SK-N-MC (cell line): ENCODE data around the gene ZNF823.

Experiments
- EZH2 ChIP-seq: fragments of 200-600 bp; sonication (generic); IDR thresholded peaks from one replicate; pipeline ENCODE4 v1.6.1; 2017; ENCODE audit warnings: antibody characterized with exemption
- POLR2AphosphoS5 ChIP-seq: IDR thresholded peaks from 2 replicates; pipeline ENCODE4 v1.6.1; 2012; ENCODE audit warnings: mild to moderate bottlenecking, low read depth, low read length, borderline replicate concordance

DNA sequence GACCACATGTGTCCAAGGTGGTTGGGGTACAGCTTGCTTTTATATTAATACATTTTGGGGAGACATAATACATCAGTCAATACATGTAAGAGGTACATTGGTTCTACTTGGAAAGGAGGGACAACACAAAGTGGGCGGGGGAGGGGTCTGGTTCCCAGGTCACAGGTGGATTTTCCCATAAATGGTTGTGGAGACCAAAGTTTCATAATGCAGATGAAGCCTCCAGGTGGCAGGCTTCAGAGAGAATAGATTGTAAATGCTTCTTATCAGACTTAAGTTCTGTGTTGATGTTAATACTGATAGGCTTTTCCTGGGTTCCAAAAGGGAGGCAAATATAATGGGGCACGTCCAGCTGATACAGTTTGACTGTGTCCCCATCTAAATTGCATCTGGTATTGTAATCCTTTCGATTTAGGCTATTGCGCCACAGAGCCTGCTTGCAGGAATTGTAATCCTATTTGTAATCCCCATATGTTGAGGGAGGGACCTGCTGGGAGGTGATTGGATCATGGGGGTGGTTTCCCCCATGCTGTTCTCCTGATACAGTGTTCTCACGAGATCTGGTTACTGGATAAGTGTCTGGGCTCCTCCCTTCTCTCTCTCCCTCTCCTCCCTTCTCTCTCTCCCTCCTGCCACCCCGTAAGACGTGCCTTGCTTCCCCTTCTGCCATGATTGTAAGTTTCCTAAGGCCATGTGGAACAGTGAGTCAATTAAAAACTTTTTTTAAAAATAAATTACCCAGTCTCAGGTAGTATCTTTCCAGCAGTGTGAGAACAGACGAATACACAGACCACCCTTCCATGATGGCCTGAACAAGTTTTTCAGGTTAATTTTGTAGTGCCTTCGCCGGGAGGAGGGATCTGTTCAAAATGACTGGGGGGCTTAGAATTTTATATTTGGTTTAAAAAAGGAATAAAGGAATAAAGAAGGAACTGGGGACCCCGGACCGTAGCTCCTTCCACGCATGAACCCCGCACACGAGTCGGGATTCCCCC, 44.9 kb downstream of the ZNF823 start:
- TF ChIP-seq EZH2 (no peak), POLR2AphosphoS5 (peak; percentile 69)
